ENCODE data around the gene HIBCH. TPM values are rescaled to one million over a fixed set of nuclear protein-coding genes. Genes with fewer than 3 reads are reported as not detected.

Gene HIBCH
- total RNA-seq, 1 donor: 14.5 TPM

DNA sequence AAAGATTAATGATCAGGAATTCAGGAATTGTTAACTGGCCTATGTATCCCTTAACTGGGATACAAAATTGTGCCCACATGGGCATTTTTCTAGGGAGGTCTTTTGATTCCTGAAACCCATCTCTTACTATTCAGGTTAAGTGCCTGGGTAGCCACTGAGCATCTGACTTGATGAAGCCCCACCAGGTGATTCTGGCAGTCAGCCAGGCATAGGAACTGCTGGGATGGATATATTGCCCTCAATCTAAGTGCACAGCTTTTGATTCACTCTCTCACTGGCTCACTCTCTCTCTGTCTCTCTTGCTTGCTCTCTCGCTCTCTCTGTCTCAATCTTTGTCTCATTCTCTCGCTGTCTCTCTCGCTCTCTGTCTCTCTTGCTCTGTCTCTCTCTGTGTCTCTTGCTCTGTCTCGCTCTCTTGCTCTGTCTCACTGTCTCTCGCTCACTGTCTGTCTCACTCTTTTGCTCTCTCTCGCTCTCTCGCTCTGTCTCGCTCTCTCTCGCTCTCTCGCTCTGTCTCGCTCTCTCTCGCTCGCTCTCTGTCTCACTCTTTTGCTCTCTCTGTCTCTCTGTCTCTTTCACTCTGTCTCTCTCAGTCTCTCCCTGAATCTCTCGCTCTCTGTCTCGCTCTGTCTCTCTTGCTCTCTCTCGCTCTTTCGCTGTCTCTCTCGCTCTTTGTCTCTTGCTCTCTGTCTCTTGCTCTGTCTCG, 46.0 kb upstream of the HIBCH start:
- H3K4me2 ChIP-seq (ENCODE audit: insufficient read depth, low read length): no peak overlapping the region
- H3K27ac ChIP-seq (ENCODE audit: low read depth, low read length): no peak overlapping the region
- no peaks in the 10 kb centered on the region for H4K20me1 ChIP-seq (ENCODE audit: insufficient read depth, low read length)
- no peaks in the 10 kb centered on the region for H3K9me3 ChIP-seq (ENCODE audit: low read depth, low read length)
- H3K27me3 ChIP-seq (ENCODE audit: insufficient read depth, low read length): no peaks in the 10 kb centered on the region
- H2AFZ ChIP-seq (ENCODE audit: low read length): no peak overlapping the region
- H3K79me2 ChIP-seq (ENCODE audit: insufficient read depth, low read length): no peaks in the 10 kb centered on the region
- DNase-seq (ENCODE audit: insufficient read length, low spot score, missing footprints): no peak
- H3K4me3 ChIP-seq (ENCODE audit: insufficient read depth, low read length): no peak overlapping the region
- peaks cover 23% of the 10 kb centered on the region for H3K36me3 ChIP-seq (ENCODE audit: insufficient read depth, low read length)
- TF ChIP-seq, protein P1, sequence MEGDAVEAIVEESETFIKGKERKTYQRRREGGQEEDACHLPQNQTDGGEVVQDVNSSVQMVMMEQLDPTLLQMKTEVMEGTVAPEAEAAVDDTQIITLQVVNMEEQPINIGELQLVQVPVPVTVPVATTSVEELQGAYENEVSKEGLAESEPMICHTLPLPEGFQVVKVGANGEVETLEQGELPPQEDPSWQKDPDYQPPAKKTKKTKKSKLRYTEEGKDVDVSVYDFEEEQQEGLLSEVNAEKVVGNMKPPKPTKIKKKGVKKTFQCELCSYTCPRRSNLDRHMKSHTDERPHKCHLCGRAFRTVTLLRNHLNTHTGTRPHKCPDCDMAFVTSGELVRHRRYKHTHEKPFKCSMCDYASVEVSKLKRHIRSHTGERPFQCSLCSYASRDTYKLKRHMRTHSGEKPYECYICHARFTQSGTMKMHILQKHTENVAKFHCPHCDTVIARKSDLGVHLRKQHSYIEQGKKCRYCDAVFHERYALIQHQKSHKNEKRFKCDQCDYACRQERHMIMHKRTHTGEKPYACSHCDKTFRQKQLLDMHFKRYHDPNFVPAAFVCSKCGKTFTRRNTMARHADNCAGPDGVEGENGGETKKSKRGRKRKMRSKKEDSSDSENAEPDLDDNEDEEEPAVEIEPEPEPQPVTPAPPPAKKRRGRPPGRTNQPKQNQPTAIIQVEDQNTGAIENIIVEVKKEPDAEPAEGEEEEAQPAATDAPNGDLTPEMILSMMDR (IDR thresholded peaks at IDR 0.05; ENCODE audit: extremely low read depth, low read depth, low read length): no peak
- no peaks in the 10 kb centered on the region for H3K4me1 ChIP-seq (ENCODE audit: insufficient read depth, low read length)

DNA sequence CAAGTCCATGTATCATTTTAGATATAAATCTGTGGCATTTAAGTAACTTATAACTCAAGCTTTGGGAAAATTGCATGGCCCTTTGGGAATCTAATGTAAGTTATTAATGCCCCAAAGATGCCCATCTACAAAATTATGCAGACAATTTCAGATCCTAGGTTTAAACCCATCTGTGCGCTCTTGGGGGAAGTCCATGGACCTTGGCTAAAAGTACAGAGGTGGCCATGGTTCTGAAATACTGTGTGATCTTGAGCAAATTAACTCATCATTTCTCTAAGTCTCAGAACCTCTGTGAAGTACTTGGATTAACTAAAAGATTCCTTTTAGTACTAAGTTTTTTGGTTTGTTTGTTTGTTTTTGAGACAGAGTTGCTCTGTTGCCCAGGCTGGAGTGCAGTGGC, 43.3 kb upstream of the HIBCH start:
- Histone ChIP-seq H3K4me3 (ENCODE audit: insufficient read depth, low read length) (no peak overlapping the region), H3K36me3 (ENCODE audit: insufficient read depth, low read length) (peaks cover 1% of the 10 kb centered on the region), H3K27ac (ENCODE audit: low read depth, low read length) (no peak overlapping the region), H3K4me2 (ENCODE audit: insufficient read depth, low read length) (no peak overlapping the region), H4K20me1 (ENCODE audit: insufficient read depth, low read length) (no peaks in the 10 kb centered on the region), H3K9me3 (ENCODE audit: low read depth, low read length) (no peaks in the 10 kb centered on the region), H2AFZ (ENCODE audit: low read length) (no peak overlapping the region), H3K4me1 (ENCODE audit: insufficient read depth, low read length) (peaks cover 10% of the 10 kb centered on the region), H3K79me2 (ENCODE audit: insufficient read depth, low read length) (no peaks in the 10 kb centered on the region), H3K27me3 (ENCODE audit: insufficient read depth, low read length) (no peaks in the 10 kb centered on the region)
- DNase-seq (ENCODE audit: insufficient read length, low spot score, missing footprints): no peak
- TF ChIP-seq, protein P1 (IDR thresholded peaks at IDR 0.05; ENCODE audit: extremely low read depth, low read depth, low read length): no peak

DNA sequence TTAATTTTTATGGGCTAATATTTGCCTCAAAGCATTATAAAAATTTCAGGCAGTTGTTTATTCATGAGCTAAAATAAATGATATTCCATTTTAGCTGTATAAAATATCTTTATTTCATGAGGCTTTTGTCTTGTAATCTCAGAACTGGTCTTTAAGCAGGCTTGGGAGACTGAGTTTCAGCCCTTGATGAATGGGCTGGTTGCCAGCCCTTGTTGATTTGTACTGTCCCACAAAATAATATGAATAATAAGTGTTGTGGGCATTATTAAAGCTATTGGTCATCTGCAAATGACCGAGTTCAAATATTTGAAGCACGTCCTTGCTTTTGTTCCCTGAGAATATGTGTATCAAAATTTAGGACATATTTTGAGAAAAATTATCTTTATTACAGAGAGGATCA, 41.9 kb upstream of the HIBCH start:
- no peak for DNase-seq (ENCODE audit: insufficient read length, low spot score, missing footprints)
- Histone ChIP-seq H3K79me2 (ENCODE audit: insufficient read depth, low read length) (peaks cover 4% of the 10 kb centered on the region), H3K4me2 (ENCODE audit: insufficient read depth, low read length) (no peak overlapping the region), H3K9me3 (ENCODE audit: low read depth, low read length) (no peaks in the 10 kb centered on the region), H3K36me3 (ENCODE audit: insufficient read depth, low read length) (no peaks in the 10 kb centered on the region), H3K4me3 (ENCODE audit: insufficient read depth, low read length) (no peak overlapping the region), H3K27ac (ENCODE audit: low read depth, low read length) (no peak overlapping the region), H3K4me1 (ENCODE audit: insufficient read depth, low read length) (peaks cover 10% of the 10 kb centered on the region), H4K20me1 (ENCODE audit: insufficient read depth, low read length) (no peaks in the 10 kb centered on the region), H2AFZ (ENCODE audit: low read length) (no peak overlapping the region), H3K27me3 (ENCODE audit: insufficient read depth, low read length) (no peaks in the 10 kb centered on the region)
- TF ChIP-seq, protein P1 (IDR thresholded peaks at IDR 0.05; ENCODE audit: extremely low read depth, low read depth, low read length): no peak

DNA sequence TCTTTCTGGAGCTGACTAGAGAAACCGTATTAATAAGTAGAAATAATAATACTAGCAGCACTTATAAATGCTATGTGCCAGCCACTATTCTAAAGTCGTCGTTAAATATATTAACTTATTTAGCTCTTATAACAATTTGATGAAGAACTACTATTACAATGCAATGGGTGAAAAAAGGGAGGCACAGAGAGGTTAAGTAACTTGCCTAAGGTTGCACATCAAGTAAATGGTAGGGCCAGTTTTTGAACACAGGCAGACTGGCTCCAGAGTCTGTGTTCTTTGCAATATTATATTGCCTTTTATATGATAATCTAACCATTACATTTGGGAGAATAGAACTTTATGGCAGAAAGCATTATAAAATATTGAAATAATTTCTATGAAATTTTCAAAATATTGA, 41.3 kb upstream of the HIBCH start:
- no peaks in the 10 kb centered on the region for H3K9me3 ChIP-seq (ENCODE audit: low read depth, low read length)
- no peaks in the 10 kb centered on the region for H3K27me3 ChIP-seq (ENCODE audit: insufficient read depth, low read length)
- no peaks in the 10 kb centered on the region for H3K36me3 ChIP-seq (ENCODE audit: insufficient read depth, low read length)
- H3K27ac ChIP-seq (ENCODE audit: low read depth, low read length): no peak overlapping the region
- H2AFZ ChIP-seq (ENCODE audit: low read length): no peak overlapping the region
- no peak for DNase-seq (ENCODE audit: insufficient read length, low spot score, missing footprints)
- no peak overlapping the region for H3K4me2 ChIP-seq (ENCODE audit: insufficient read depth, low read length)
- peaks cover 10% of the 10 kb centered on the region for H3K79me2 ChIP-seq (ENCODE audit: insufficient read depth, low read length)
- no peak overlapping the region for H3K4me3 ChIP-seq (ENCODE audit: insufficient read depth, low read length)
- TF ChIP-seq, protein P1 (IDR thresholded peaks at IDR 0.05; ENCODE audit: extremely low read depth, low read depth, low read length): no peak
- H3K4me1 ChIP-seq (ENCODE audit: insufficient read depth, low read length): peaks cover 10% of the 10 kb centered on the region
- no peaks in the 10 kb centered on the region for H4K20me1 ChIP-seq (ENCODE audit: insufficient read depth, low read length)

Measured in osteoblast (primary cell).